ENCODE results near the gene TH.

GRCh38 chr11:2173761-2174160 is 2.1 kb upstream of the TH start:
- TF ChIP-seq CTCF (IDR thresholded peaks at IDR 0.05) (no peak), POLR2AphosphoS5 (IDR thresholded peaks at IDR 0.05) (no peak), POLR2A (IDR thresholded peaks at IDR 0.05) (no peak)

Measured in upper lobe of left lung (tissue), 4 donors.